ENCODE results near the gene HYKK.

Gene HYKK

GRCh38 chr15:78540871-78541743, 33.7 kb downstream of the HYKK start:
- no peaks in the 10 kb centered on the region for H3K27me3 ChIP-seq (replicated peaks)
- H3K36me3 ChIP-seq (replicated peaks): peaks cover 29% of the 10 kb centered on the region
- TF ChIP-seq CTCF (IDR thresholded peaks at IDR 0.05; ENCODE audit: low read depth, low read length, missing control alignments): no peak
- in situ Hi-C loops (cut with HindIII; ENCODE audit: low pct_ligation_motif_present, low sequenced_read_pairs): no loop called here
- no peak for DNase-seq
- H3K27ac ChIP-seq: peak overlapping the region; percentile 96
- H3K4me3 ChIP-seq (ENCODE audit: low read depth, low read length): peak overlapping the region; percentile 90

DNA sequence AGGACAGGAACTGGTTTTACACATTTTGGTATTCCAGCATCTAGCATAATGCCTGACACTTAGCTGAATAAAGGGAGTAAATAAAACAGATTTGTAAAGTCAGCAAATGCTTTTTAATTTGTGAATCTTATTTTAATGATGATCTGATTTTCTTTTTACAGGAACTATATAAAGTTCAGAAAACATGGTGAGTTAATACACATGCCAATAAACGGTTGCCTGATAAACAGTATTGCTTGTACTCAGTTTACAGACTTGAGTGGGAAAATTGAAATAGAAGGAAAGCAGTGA, 34.3 kb downstream of the HYKK start:
- peaks cover 34% of the 10 kb centered on the region for H3K36me3 ChIP-seq (replicated peaks)
- in situ Hi-C loops (cut with HindIII; ENCODE audit: low pct_ligation_motif_present, low sequenced_read_pairs): no loop called here
- H3K27me3 ChIP-seq (replicated peaks): no peaks in the 10 kb centered on the region
- no peak for TF ChIP-seq CTCF (IDR thresholded peaks at IDR 0.05; ENCODE audit: low read depth, low read length, missing control alignments)
- no peak for DNase-seq
- H3K4me3 ChIP-seq (ENCODE audit: low read depth, low read length): peak overlapping the region; percentile 90
- peak overlapping the region; percentile 96 for H3K27ac ChIP-seq

GRCh38 chr15:78542647-78543046, 35.3 kb downstream of the HYKK start:
- Histone ChIP-seq H3K27me3 (replicated peaks) (no peaks in the 10 kb centered on the region), H3K27ac (no peak overlapping the region), H3K4me3 (ENCODE audit: low read depth, low read length) (no peak overlapping the region), H3K36me3 (replicated peaks) (peaks cover 43% of the 10 kb centered on the region)
- TF ChIP-seq CTCF (IDR thresholded peaks at IDR 0.05; ENCODE audit: low read depth, low read length, missing control alignments): no peak
- in situ Hi-C loops (cut with HindIII; ENCODE audit: low pct_ligation_motif_present, low sequenced_read_pairs): no loop called here
- DNase-seq: no peak

DNA sequence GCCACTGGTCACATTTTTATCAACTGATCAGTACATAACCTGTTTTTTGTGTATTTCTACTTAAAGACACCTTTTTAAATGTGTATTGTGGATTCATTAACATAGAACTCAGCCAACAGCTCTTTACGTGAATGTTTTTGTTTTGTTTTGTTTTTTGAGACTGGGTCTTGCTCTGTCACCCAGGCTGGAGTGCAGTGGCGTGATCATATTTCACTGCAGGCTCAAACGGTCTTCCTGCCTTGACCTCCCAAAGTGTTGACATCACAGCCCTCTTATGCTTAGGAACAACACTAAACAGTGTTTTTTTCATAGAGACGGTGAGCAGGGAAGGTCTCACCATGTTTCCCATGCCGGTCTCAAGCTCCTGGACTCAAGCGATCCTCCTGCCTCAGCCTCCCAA, 42.8 kb downstream of the HYKK start:
- in situ Hi-C loops (cut with HindIII; ENCODE audit: low pct_ligation_motif_present, low sequenced_read_pairs): no loop called here
- no peak for DNase-seq
- H3K27ac ChIP-seq: no peak overlapping the region
- no peaks in the 10 kb centered on the region for H3K27me3 ChIP-seq (replicated peaks)
- no peak overlapping the region for H3K4me3 ChIP-seq (ENCODE audit: low read depth, low read length)
- peaks cover 53% of the 10 kb centered on the region for H3K36me3 ChIP-seq (replicated peaks)
- no peak for TF ChIP-seq CTCF (IDR thresholded peaks at IDR 0.05; ENCODE audit: low read depth, low read length, missing control alignments)

DNA sequence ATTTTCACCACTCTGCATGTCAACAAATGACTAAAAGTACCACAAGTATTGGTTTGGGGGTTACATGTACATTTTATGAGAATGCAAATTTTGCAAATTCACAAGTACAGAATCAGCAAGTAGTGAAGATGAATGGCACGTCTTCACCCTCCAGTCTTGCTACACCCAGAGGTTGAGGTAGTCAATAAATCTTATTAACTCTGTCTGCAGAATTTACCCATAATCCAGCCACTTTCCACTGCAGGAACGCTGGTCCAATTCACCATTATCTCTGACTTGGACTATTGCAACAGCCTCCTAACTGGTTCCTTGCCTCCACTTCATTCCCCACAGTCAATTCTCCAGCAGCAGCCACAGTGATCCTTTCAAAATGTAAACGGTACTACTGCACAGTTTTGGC, 43.4 kb downstream of the HYKK start:
- H3K27me3 ChIP-seq (replicated peaks): no peaks in the 10 kb centered on the region
- H3K36me3 ChIP-seq (replicated peaks): peaks cover 46% of the 10 kb centered on the region
- no peak overlapping the region for H3K4me3 ChIP-seq (ENCODE audit: low read depth, low read length)
- in situ Hi-C loops (cut with HindIII; ENCODE audit: low pct_ligation_motif_present, low sequenced_read_pairs): no loop called here
- no peak for DNase-seq
- no peak overlapping the region for H3K27ac ChIP-seq
- no peak for TF ChIP-seq CTCF (IDR thresholded peaks at IDR 0.05; ENCODE audit: low read depth, low read length, missing control alignments)

- no peak for DNase-seq
- no peak overlapping the region for H3K4me3 ChIP-seq (ENCODE audit: low read depth, low read length)
- H3K27ac ChIP-seq: no peak overlapping the region
- in situ Hi-C loops (cut with HindIII; ENCODE audit: low pct_ligation_motif_present, low sequenced_read_pairs): no loop called here
- H3K27me3 ChIP-seq (replicated peaks): no peaks in the 10 kb centered on the region
- no peak for TF ChIP-seq CTCF (IDR thresholded peaks at IDR 0.05; ENCODE audit: low read depth, low read length, missing control alignments)
- H3K36me3 ChIP-seq (replicated peaks): peaks cover 37% of the 10 kb centered on the region
These were observed 44.5 kb downstream of the HYKK start for GRCh38 chr15:78551902-78552301.

Data from brain microvascular endothelial cell (primary cell).